SK-N-SH treated with all-trans-retinoic acid at 6 μM for 48 hours (cell line): ENCODE data around the gene ERG.

Source experiments
- ARNTL ChIP-seq: fragments of 450-650 bp; formaldehyde crosslinking; IDR thresholded peaks from 2 replicates; pipeline ENCODE4 v1.5.0; 2020; ENCODE audit warnings: low read depth, mild to moderate bottlenecking, moderate library complexity, borderline replicate concordance
- BACH2 ChIP-seq: fragments of 250-450 bp; sonication (Bioruptor Pico); IDR thresholded peaks from 2 replicates; pipeline ENCODE4 v1.9.0; 2021; ENCODE audit warnings: mild to moderate bottlenecking, borderline replicate concordance
- CSDC2 ChIP-seq: fragments of 250-450 bp; sonication (Bioruptor Pico); IDR thresholded peaks from 2 replicates; pipeline ENCODE4 v1.5.0; 2020; ENCODE audit warnings: mild to moderate bottlenecking, moderate library complexity
- ESRRG ChIP-seq: fragments of 250-450 bp; sonication (Bioruptor Pico); IDR thresholded peaks from 2 replicates; pipeline ENCODE4 v1.6.1; 2021; ENCODE audit warnings: mild to moderate bottlenecking
- PPARA ChIP-seq: fragments of 250-450 bp; sonication (Bioruptor Pico); IDR thresholded peaks from 2 replicates; pipeline ENCODE4 v1.5.0; 2020; ENCODE audit warnings: mild to moderate bottlenecking, borderline replicate concordance
- RARB ChIP-seq: fragments of 250-450 bp; sonication (Bioruptor Pico); IDR thresholded peaks from 2 replicates; pipeline ENCODE4 v1.8.0; 2021; ENCODE audit warnings: mild to moderate bottlenecking, moderate library complexity
- SNAI2 ChIP-seq: fragments of 250-450 bp; sonication (Bioruptor Pico); IDR thresholded peaks from 2 replicates; pipeline ENCODE4 v1.5.0; 2020; ENCODE audit warnings: mild to moderate bottlenecking, moderate library complexity
- TOX ChIP-seq: fragments of 250-450 bp; sonication (Bioruptor Pico); IDR thresholded peaks from 2 replicates; pipeline ENCODE4 v1.8.0; 2021; ENCODE audit warnings: mild to moderate bottlenecking, moderate library complexity, borderline replicate concordance
- ZC3H10 ChIP-seq: fragments of 250-450 bp; sonication (Bioruptor Pico); IDR thresholded peaks from 2 replicates; pipeline ENCODE4 v1.5.1; 2021; ENCODE audit warnings: mild to moderate bottlenecking, moderate library complexity
- ZFP3 ChIP-seq: fragments of 250-450 bp; sonication (Bioruptor Pico); IDR thresholded peaks from 2 replicates; pipeline ENCODE4 v1.5.0; 2020; ENCODE audit warnings: mild to moderate bottlenecking, moderate library complexity
- ZNF565 ChIP-seq: fragments of 450-650 bp; formaldehyde crosslinking; conservative IDR thresholded peaks from 2 replicates; pipeline ENCODE4 v1.5.0; 2020; ENCODE audit warnings: low read depth, mild to moderate bottlenecking, moderate library complexity
- ZNF70 ChIP-seq: fragments of 450-650 bp; formaldehyde crosslinking; IDR thresholded peaks from 2 replicates; pipeline ENCODE4 v1.5.0; 2020; ENCODE audit warnings: mild to moderate bottlenecking, moderate library complexity
- TF ChIP-seq, protein P1 (sequence below): fragments of 250-450 bp; sonication (Bioruptor Pico); IDR thresholded peaks from 2 replicates; pipeline ENCODE4 v1.5.1; 2021; ENCODE audit warnings: mild to moderate bottlenecking, moderate library complexity
- TF ChIP-seq, protein P2 (sequence below): fragments of 250-450 bp; sonication (Bioruptor Pico); IDR thresholded peaks from 2 replicates; pipeline ENCODE4 v1.8.0; 2020; ENCODE audit warnings: mild to moderate bottlenecking, moderate library complexity, borderline replicate concordance

DNA sequence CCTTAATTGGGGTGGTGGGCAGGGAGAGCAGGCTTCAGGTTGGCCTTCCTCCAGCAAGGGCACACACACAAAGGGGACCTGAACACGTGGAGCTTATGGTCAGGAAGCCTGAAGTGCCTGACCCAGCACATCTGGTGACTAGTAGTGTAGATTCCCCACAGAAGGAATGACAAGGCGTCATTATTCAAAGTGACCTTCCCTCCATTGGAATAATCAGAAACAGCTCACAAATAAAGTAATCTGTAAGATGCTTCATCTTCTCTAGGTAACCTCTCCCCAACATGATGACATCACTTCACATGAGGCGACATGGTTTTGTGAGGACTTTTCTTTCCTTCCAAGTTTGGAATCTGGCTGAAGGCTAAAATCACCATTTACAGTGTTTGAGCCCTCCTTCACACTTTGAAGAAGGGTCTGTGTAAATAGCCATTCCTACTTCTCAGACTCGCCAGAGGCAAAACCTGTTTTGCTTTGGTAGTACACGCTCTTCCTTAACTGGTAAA is 32.8 kb upstream of the ERG start:
- TF ChIP-seq SNAI2 (CRISPR knock-in tag) (no peak), ZNF70 (no peak), ZFP3 (CRISPR knock-in tag) (no peak), ZC3H10 (no peak), ARNTL (CRISPR knock-in tag) (no peak), CSDC2 (CRISPR knock-in tag) (no peak), ZNF565 (CRISPR knock-in tag) (no peak), BACH2 (CRISPR knock-in tag) (no peak), PPARA (CRISPR knock-in tag) (no peak), RARB (CRISPR knock-in tag) (no peak), ESRRG (CRISPR knock-in tag) (no peak), TOX (no peak)
- TF ChIP-seq, protein P1, sequence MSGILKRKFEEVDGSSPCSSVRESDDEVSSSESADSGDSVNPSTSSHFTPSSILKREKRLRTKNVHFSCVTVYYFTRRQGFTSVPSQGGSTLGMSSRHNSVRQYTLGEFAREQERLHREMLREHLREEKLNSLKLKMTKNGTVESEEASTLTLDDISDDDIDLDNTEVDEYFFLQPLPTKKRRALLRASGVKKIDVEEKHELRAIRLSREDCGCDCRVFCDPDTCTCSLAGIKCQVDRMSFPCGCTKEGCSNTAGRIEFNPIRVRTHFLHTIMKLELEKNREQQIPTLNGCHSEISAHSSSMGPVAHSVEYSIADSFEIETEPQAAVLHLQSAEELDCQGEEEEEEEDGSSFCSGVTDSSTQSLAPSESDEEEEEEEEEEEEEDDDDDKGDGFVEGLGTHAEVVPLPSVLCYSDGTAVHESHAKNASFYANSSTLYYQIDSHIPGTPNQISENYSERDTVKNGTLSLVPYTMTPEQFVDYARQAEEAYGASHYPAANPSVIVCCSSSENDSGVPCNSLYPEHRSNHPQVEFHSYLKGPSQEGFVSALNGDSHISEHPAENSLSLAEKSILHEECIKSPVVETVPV (CRISPR knock-in tag) = no peak
- TF ChIP-seq, protein P2, sequence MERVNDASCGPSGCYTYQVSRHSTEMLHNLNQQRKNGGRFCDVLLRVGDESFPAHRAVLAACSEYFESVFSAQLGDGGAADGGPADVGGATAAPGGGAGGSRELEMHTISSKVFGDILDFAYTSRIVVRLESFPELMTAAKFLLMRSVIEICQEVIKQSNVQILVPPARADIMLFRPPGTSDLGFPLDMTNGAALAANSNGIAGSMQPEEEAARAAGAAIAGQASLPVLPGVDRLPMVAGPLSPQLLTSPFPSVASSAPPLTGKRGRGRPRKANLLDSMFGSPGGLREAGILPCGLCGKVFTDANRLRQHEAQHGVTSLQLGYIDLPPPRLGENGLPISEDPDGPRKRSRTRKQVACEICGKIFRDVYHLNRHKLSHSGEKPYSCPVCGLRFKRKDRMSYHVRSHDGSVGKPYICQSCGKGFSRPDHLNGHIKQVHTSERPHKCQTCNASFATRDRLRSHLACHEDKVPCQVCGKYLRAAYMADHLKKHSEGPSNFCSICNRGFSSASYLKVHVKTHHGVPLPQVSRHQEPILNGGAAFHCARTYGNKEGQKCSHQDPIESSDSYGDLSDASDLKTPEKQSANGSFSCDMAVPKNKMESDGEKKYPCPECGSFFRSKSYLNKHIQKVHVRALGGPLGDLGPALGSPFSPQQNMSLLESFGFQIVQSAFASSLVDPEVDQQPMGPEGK (CRISPR knock-in tag) = no peak
